ENCODE data around the gene ETV4. TPM values are rescaled to one million over a fixed set of nuclear protein-coding genes. Genes with fewer than 3 reads are reported as not detected.
A peak's percentile ranks its signal among the peaks of the same experiment; 100 is the strongest.

Gene ETV4
- total RNA-seq = 0.33 and 0.51 TPM in 2 replicates
- polyA plus RNA-seq = 1.8 and 4.1 TPM in 2 replicates
- polyA plus RNA-seq (2012) = 2.4 and 7.6 TPM in 2 replicates
- polyA minus RNA-seq (ENCODE audit: low replicate concordance) = 6.4 and 8.2 TPM in 2 replicates

- Histone ChIP-seq H3K9me3 (ENCODE audit: control insufficient read depth, insufficient read depth, low read depth, low read length) (no peaks in the 10 kb centered on the region), H3K4me3 (replicated peaks in 1 of 4; ENCODE audit: control extremely low read depth in 1 of 4, insufficient read depth in 1 of 4, low read depth in 3 of 4, low read length in 4 of 4) (peak within 1 kb of the TSS; percentile 62 to 68 (median 66)), H3K27ac (ENCODE audit: insufficient read depth, low read length) (peak within 1 kb of the TSS; percentile 79), H3K9ac (ENCODE audit: insufficient read depth, low read length) (peak within 1 kb of the TSS; percentile 52), H4K20me1 (ENCODE audit: control insufficient read depth, extremely low read depth, insufficient read depth, low read length) (no peaks in the 10 kb centered on the region), H3K4me1 (ENCODE audit: control insufficient read depth, extremely low read depth, insufficient read depth, low read length) (peaks cover 17% of the 10 kb centered on the region), H2AFZ (ENCODE audit: low read length) (peak within 1 kb of the TSS; percentile 58), H3K4me2 (ENCODE audit: extremely low read depth, insufficient read depth, low read length) (peak within 1 kb of the TSS; percentile 98), H3K79me2 (ENCODE audit: control insufficient read depth, insufficient read depth, low read length) (no peaks in the 10 kb centered on the region), H3K27me3 (ENCODE audit: control insufficient read depth, insufficient read depth, low read length) (no peaks in the 10 kb centered on the region), H3K36me3 (ENCODE audit: control insufficient read depth, insufficient read depth, low read length) (no peaks in the 10 kb centered on the region)
- TF ChIP-seq CTCF (conservative IDR thresholded peaks at IDR 0.05 in 1 of 2, IDR thresholded peaks at IDR 0.05 in 1 of 2; ENCODE audit: low read depth in 1 of 2, low read length in 2 of 2) = no peak
- TF ChIP-seq EZH2 (IDR thresholded peaks at IDR 0.05; ENCODE audit: low read length, missing control alignments) = no peak
- DNase-seq (ENCODE audit: low read depth in 2 of 2) = peak; percentile 90 to 91
These were observed at the start of gene ETV4 for GRCh38 chr17:43546319-43547188. ETV4 (minus strand) TSS chr17:43546340; CDS start chr17:43545617, 723 bp downstream.

DNA sequence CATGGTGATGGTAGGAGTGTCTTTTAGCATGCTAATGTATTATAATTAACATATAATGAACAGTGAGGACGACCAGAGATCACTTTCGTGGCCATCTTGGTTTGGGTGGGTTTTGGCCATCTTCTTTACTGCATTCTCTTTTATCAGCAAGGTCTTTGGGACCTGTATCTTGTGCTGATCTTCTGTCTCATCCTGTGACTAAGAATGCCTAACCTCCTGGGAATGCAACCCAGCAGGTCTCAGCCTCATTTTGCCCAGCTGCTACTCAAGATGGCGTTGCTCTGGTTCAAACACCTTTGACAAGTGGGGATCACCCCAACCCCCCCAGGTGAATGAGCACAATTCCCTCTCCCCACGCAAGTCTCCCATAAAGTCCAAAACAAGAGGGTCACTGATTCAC is 49.3 kb upstream of the ETV4 start:
- Histone ChIP-seq H3K27ac (ENCODE audit: insufficient read depth, low read length) (no peak overlapping the region), H3K4me2 (ENCODE audit: extremely low read depth, insufficient read depth, low read length) (no peak overlapping the region), H3K9me3 (ENCODE audit: control insufficient read depth, insufficient read depth, low read depth, low read length) (no peaks in the 10 kb centered on the region), H2AFZ (ENCODE audit: low read length) (no peak overlapping the region), H3K4me1 (ENCODE audit: control insufficient read depth, extremely low read depth, insufficient read depth, low read length) (peaks cover 17% of the 10 kb centered on the region), H3K9ac (ENCODE audit: insufficient read depth, low read length) (no peak overlapping the region), H4K20me1 (ENCODE audit: control insufficient read depth, extremely low read depth, insufficient read depth, low read length) (no peaks in the 10 kb centered on the region), H3K36me3 (ENCODE audit: control insufficient read depth, insufficient read depth, low read length) (no peaks in the 10 kb centered on the region), H3K4me3 (replicated peaks in 1 of 4; ENCODE audit: control extremely low read depth in 1 of 4, insufficient read depth in 1 of 4, low read depth in 3 of 4, low read length in 4 of 4) (no peak overlapping the region), H3K79me2 (ENCODE audit: control insufficient read depth, insufficient read depth, low read length) (no peaks in the 10 kb centered on the region), H3K27me3 (ENCODE audit: control insufficient read depth, insufficient read depth, low read length) (no peaks in the 10 kb centered on the region)
- no peak for DNase-seq (ENCODE audit: low read depth in 2 of 2)
- TF ChIP-seq CTCF (conservative IDR thresholded peaks at IDR 0.05 in 1 of 2, IDR thresholded peaks at IDR 0.05 in 1 of 2; ENCODE audit: low read depth in 1 of 2, low read length in 2 of 2) (no peak), EZH2 (IDR thresholded peaks at IDR 0.05; ENCODE audit: low read length, missing control alignments) (no peak)

GRCh38 chr17:43591779-43592562 is 45.8 kb upstream of the ETV4 start:
- DNase-seq (ENCODE audit: low read depth in 2 of 2) = peak; percentile 73 to 93
- no peaks in the 10 kb centered on the region for H4K20me1 ChIP-seq (ENCODE audit: control insufficient read depth, extremely low read depth, insufficient read depth, low read length)

More at GRCh38 chr17:43591779-43592562, 45.8 kb upstream of the ETV4 start:
- H3K4me1 ChIP-seq (ENCODE audit: control insufficient read depth, extremely low read depth, insufficient read depth, low read length) = peaks cover 14% of the 10 kb centered on the region
- no peaks in the 10 kb centered on the region for H3K27me3 ChIP-seq (ENCODE audit: control insufficient read depth, insufficient read depth, low read length)
- H3K9me3 ChIP-seq (ENCODE audit: control insufficient read depth, insufficient read depth, low read depth, low read length) = no peaks in the 10 kb centered on the region
- peak overlapping the region in 3 of 4 experiments; percentile 2 to 14 (median 14) for H3K4me3 ChIP-seq (replicated peaks in 1 of 4; ENCODE audit: control extremely low read depth in 1 of 4, insufficient read depth in 1 of 4, low read depth in 3 of 4, low read length in 4 of 4)
- no peaks in the 10 kb centered on the region for H3K36me3 ChIP-seq (ENCODE audit: control insufficient read depth, insufficient read depth, low read length)
- H3K27ac ChIP-seq (ENCODE audit: insufficient read depth, low read length) = peak overlapping the region; percentile 77
- peak overlapping the region; percentile 88 for H3K4me2 ChIP-seq (ENCODE audit: extremely low read depth, insufficient read depth, low read length)
- no peaks in the 10 kb centered on the region for H3K79me2 ChIP-seq (ENCODE audit: control insufficient read depth, insufficient read depth, low read length)
- peak overlapping the region; percentile 63 for H2AFZ ChIP-seq (ENCODE audit: low read length)
- H3K9ac ChIP-seq (ENCODE audit: insufficient read depth, low read length) = peak overlapping the region; percentile 50
- TF ChIP-seq EZH2 (IDR thresholded peaks at IDR 0.05; ENCODE audit: low read length, missing control alignments) (no peak), CTCF (conservative IDR thresholded peaks at IDR 0.05 in 1 of 2, IDR thresholded peaks at IDR 0.05 in 1 of 2; ENCODE audit: low read depth in 1 of 2, low read length in 2 of 2) (no peak)

All from fibroblast of lung (primary cell).